ENCODE measurements around the gene GCH1.
A peak's percentile ranks its signal among the peaks of the same experiment; 100 is the strongest.
"Not testable (repeated sequence)": the region's sequence is repeated elsewhere in the genome, so short reads cannot be mapped to it uniquely, and the experiment has no call there.

Gene GCH1

DNA sequence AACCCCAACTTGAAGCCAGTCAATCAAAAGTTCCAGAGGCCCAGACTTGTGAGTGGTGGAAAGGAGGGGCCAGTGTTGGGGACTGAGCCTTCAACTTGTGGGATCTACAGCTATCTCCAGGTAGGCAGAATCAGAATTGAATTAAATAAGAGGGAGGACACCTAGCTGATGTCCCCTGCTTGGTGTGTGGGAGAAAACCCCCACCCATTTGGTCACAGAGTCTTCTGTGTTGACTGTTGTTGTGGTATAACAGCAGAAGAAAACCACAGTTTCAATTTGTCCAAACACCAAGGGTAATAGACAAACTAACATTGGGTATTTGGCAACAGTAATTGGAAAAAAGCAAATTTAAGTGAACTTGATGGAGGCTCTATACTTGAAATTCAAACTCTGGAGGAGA lies 3.4 kb upstream of the GCH1 start:
- no peak for DNase-seq

DNA sequence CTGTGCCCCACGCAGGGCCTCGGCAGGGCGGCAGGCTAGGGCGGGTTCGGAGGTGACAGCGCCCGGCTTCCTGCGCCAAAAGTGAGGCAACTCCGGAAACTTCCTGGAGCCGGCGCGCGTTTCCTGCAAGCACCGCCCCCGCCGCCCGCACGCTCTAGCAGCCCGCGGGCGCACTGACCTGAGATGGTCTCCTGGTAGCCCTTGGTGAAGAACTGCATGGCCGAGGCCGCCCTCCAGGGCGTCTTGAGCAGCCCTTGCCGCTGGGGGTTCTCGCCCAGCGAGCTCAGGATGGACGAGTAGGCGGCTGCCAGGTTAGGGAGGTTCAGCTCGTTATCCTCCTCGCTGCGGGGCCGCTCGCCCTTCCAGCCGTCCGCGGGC lies 494 bp downstream of the GCH1 start:
- DNase-seq, result no peak

DNA sequence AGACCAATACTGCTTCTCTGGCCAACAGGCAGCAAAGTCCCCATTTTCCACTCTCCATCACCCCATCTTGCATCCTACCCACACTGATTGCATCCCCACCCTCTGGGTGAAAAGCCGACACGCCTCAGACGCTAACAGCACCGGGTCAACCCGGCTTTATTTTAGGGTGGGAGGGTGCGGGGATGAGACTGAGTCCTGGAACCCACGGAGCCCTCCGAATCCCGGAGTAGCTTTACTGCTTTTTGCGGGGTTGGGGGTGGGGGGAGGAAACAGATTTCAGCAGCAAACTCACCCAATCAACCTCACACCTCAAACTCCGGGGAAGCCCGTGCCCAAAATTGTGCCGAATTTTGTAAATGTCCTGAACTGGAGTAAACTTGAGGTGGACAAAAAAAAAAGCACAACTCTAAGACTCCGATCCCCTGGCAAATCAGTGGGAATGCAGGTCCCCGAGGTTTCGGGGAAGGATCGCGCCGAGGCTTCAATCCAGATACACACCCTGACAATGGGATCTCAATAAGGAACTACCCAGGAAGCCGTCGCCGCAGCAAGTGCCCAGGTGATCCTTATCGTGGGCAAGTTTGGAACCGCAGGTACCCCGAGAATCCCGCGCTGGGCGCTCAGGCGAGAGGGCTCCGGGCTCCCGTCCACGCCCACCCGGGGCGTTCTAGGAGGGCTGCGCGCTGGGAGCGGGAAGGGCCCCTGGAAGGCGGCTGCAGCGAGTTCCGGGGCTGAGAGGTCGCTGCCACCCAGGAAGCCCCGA lies 1.1 kb downstream of the GCH1 start:
- no peak for DNase-seq

DNA sequence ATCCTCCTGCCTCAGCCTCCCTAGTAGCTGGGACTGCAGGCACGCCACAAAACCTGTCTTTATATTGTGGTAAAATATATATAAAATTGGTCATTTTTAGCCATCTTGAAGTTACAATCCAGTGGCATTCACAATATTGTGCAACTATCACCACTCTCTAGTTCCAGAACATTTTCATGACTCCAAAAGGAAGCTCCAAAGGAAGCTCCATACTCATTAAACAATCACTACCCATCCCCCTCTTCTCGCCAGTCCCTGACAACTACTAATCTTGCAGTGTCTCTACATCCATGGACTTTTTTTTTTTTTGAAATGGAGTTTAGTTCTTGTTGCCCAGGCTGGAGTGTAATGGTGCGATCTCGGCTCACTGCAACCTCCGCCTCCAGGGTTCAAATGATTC lies 3.1 kb downstream of the GCH1 start:
- DNase-seq, result no peak

DNA sequence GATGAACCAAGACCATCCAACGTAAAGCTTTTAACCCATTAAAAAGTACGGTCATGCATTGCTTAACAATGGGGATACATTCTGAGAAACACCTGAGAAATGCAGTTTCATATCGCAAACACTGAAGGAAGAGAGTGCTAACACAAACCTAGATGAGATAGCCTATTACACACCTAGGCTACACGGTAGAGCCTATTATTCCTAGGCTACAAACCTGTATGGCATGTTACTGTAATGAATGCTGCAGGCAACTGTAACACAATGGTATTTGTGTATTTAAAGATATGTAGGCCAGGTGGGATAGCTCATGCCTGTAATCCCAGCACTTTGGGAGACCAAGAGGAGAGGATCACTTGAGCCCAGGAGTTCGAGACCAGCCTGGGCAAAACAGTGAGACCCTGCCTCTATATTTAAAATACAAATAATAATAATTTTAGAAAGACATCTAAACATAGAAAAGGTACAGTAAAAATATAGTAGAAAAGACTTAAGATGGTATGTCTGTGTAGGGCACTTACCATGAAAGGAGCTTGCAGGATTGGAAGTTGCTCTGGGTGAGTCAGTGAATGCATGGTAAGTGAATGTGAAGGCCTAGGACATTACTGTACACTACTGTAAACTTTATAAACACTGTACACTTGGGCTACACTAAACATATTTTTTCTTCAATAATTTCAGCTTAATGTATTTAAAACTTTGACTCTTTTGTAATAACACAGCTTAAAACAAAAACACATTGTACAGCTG lies 4.6 kb downstream of the GCH1 start:
- not testable (repeated sequence) for DNase-seq

DNA sequence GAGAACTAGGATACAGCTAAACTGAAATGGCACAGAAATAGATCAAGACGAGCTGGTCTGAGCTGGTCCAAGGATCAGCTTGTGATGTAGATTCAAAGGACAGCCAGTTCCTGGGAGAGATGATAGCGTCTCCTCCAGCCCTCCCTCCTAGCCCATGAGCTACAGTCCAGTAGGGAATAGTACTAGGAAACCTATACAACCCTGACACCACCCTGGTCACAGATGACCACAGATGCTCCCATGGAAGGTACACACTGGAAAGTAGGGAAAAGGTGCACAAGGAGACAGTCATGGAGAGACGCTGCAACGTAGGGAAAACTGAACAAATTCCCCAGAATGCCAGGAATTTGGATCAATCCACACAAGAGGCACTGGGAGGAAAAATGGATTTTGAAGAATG lies 6.9 kb downstream of the GCH1 start:
- no peak for DNase-seq

DNA sequence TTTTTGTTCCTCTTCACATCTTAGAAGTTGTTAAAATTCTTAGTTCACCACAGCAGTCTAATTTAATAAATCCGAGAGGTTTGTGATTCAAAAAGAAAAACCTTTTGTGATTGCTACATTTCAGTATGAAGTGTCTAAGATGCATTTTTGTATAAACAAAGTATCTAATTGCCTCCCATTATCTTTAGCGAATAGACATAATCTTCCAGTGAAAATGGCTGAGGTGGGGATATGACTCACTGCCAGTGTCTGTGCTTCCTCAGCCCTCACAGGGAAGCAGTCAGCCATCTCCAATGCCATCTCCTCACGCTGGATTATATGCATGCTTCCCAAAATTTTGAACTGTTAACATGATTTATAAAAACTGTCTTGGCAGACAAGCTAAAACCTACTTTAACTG lies 7.6 kb downstream of the GCH1 start:
- no peak for DNase-seq

DNA sequence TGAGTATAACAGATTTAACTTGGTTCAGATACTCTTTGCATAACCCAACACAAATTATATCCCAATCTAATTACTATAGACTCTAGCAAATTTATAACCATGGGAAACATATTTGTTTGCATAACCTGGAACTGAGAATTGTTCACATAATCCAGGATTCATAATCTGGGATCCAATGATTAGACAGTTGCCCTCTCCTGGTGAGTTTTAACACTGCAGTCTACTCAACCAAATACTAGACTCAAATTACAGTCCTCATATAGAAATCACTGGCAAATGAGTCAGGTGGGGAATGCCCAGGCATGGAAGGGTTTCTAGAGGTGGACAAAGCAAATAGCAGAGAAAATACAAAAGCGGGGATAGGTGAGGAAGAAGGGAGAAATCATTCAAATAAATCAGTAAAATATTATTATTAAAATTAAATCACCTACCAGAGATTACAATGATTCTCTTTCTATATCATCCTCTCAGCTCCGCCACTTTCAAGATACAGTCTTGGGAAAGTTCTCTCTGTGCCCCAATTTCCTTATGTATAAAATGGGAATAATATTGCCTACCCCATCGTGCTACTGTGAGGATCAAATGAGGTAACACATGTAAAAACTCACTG lies 9.4 kb downstream of the GCH1 start:
- peak; percentile 53 for DNase-seq

DNA sequence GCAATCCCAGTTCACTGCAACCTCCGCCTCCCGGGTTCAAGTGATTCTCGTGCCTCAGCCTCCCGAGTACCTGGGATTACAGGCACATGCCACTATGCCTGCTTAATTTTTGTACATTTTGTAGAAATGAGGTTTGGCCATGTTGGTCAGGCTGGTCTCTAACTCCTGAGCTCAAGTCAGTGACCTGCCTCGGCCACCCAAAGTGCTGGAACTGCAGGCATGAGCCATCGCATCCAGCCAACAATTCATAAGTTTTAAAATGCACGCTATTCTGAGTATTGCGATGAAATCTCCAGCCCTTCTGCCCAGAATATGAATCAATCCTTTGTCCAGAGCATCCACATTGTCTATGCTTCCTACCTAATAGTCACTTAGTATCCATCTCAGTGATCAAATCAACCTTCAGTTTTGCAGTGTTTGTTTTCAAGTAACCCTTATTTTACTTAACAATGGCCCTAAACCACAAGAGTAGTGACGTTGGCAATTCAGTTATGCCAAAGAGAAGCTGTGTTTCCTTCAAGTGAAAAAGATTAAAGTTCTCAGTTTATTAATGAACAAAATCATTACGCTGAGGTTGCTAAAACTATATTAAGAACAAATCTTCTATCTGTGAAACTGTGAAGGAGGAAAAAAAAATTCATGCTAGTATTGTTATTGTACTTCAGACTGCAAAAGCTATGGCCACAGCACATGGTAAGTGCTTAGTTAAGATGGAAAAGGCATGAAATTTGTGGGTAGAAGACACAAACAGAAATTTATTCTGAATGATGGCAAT lies 11.0 kb downstream of the GCH1 start:
- DNase-seq, result no peak

DNA sequence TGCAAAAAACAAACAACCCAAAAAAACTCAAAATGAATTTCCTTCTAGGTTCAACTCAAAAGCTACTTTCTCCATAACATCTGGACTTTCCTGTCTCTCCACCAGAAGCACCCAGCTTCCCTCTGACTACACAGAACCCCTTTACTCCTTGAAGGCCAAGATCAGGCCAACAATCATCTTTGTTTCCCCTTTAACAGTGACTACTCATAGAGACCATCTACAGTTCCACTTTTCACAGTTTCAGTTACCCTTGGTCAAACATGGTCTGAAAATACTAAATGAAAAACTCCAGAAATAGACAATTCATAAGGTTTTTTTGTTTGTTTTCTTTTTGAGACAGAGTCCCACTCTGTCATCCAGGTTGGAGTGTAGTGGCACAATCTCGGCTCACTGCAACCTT lies 11.8 kb downstream of the GCH1 start:
- no peak for DNase-seq

DNA sequence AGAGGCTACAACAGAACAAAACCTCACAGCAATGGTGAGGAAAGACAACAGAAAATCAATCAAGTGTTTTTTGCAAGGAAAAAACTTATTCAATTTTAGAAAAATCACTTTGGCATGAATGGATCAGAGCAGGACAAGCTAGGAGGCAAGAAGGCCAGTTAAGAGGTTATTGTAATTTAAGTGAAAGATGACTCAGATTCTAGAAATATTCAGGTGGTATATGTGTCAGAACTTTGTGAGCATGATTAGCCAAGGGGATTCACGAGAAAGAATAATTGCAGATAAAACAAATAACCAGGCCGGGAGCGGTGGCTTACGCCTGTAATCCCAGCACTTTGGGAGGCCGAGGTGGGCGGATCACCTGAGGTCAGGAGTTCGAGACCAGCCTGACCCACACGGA lies 12.7 kb downstream of the GCH1 start:
- no peak for DNase-seq

DNA sequence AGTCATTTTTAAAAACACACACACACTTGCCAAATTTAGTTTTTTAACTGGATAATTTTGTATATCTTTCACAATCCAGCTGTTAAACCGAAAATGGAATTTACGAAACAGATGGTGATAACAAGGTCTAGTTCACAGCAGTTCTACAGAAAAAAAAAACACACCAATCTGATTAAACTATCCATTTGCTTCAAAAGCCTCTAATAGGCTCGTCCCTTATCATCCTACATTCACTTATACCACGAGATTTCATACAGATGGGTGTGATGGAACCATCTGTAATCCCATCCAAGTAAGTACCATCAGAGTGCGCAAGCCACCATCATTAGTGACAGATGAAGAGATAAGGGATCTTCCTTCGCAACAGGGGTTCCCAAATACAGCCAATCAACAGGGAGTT lies 20.1 kb downstream of the GCH1 start:
- peak; percentile 44 for DNase-seq

DNA sequence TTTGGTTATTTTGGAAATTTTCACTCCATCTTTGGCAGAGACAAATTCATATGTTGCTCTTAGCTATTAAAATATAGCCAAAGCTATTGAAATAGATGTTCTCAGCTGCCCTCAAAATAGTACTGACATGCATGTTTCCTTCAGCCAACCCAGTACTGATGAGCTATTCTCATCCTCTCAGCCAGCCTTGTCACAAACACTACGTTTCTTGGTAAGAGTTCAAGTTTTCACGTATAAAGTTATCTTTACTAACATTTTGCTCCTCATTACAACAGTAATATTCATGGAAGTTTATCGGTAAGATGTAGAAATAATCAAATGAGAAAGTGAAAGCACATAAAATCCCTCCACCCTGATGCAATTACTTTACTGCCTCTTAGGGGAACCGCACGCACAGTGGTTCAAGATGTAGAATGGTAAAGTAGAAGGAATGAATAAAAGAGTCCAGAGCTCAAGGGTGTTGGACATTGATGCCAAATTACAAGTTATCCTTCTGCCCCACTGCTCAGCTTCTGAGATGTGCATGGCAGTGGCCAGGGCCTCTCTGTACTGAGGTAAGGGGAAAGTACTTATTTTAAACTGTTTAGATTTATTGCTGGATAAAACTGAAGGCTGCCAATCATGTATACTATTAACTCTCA lies 20.7 kb downstream of the GCH1 start:
- DNase-seq, result no peak

DNA sequence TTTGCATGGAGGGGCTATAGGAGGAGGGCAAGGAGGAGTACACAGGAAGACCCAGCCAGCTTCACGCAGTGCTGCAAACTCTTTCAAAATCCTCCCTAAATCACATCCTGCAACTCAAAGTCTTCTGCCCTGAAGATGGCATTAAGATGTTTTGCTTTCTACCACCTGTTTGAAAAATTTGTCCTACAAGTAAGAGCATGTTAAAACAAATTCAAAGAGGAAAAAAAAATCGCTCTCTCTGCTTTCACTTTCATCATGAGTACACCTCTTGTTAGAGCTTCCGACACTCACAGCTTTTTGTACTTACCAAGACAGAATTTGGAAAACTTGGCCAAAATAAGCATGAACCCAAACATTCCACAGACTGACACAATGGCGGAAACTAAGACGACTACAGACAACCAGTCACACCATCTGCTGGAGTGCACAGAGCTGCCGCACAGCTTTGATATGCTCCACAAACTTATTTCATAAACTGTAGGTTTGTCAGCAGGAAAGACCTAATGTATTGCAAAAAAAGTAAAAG lies 21.3 kb downstream of the GCH1 start:
- DNase-seq, result no peak

DNA sequence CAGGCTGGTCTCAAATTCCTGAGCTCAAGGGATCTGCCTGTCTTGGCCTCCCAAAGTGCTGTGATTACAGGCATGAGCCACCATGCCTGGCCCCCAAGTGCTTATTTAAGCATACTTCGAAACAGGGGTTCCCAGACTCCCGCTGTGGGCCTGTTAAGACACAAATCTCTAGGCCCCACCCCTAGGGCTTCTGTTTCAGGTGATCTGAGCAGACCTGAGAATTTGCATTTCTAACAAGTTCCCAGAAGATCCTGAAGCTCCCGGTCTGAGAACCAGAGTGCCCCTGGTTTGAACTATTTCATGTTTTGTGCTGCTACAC lies 25.0 kb downstream of the GCH1 start:
- no peak for DNase-seq

DNA sequence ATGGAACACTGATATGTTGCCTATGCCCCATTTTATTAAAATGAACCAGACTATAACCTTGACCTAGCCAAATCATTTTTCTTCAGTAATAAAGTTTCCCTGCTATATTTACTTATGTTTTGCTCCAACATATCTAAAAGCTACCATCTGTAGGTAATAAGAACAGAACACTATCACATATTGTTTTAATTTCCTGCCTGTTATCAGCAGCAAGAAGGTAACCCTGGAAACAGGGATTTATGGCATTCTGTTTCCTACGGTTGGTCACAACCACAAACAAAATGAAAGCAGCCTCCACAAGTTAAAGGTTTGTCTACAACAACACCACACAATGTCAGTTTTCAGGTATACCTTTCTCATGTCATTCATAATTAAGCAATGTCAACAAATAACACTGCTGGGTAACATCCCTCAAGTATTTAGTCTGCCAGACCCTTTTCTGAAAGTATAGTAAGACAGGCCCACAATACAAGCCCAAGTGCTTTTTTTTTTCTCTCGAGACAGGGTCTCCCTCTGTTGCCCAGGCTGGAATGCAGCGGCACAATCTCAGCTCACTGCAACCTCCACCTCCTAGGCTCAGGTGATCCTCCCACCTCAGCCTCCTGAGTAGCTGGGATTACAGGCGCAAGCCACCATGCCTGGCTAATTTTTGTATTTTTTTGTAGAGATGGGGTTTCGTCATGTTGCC lies 25.5 kb downstream of the GCH1 start:
- DNase-seq, result no peak

DNA sequence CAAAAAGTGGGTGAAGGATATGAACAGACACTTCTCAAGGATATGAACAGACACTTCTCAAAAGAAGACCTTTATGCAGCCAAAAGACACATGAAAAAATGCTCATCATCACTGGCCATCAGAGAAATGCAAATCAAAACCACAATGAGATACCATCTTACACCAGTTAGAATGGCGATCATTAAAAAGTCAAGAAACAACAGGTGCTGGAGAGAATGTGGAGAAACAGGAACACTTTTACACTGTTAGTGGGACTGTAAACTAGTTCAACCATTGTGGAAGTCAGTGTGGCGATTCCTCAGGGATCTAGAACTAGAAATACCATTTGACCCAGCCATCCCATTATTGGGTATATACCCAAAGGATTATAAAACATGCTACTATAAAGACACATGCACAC lies 27.0 kb downstream of the GCH1 start:
- DNase-seq, result not testable (repeated sequence)

DNA sequence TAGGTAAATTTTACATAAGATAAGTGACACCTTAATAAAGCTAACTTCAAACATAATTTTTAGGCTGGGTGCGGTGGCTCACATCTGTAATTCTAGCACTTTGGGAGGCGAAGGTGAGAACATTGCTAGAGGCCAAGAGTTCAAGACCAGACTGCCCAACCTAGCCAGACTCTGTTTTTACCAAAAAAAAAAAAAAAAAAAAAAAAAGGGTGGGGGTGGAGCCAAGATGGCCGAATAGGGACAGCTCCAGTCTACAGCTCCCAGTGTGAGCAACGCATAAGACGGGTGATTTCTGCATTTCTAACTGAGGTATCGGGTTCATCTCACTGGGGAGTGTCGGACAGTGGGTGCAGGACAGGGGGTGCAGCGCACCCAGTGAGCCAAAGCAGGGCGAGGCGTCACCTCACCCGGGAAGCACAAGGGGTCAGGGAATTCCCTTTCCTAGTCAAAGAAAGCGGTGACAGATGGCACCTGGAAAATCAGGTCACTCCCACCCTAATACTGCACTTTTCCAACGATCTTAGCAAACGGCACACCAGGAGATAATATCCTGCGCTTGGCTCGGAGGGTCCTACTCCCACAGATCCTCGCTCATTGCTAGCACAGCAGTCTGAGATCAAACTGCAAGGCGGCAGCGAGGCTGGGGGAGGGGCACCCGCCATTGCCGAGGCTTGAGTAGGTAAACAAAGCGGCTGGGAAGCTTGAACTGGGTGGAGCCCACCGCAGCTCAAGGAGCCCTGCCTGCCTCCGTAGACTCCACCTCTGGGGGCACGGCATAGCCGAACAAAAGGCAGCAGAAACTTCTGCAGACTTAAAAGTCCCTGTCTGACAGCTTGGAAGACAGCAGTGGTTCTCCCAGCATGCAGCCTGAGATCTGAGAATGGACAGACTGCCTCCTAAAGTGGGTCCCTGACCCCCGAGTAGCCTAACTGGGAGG lies 32.2 kb downstream of the GCH1 start:
- DNase-seq, result not testable (repeated sequence)

DNA sequence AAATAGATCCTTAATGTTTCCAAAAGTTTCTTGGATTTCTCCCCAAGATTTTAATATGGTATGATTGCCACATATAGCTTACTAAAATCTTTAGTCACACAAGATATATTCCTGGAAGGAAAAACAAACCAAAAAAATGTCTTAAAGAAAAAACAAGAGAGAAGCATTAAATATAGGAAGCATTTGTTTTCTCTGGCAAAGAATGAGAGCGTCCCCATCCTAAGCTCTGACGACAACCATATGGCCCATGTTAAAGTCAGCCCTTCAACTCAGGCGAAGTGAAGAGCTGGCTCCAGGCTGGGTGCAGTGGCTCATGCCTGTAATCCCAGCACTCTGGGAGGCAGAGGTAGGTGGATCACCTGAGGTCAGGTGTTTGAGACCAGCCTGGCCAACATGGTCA lies 35.6 kb downstream of the GCH1 start:
- DNase-seq, result no peak

DNA sequence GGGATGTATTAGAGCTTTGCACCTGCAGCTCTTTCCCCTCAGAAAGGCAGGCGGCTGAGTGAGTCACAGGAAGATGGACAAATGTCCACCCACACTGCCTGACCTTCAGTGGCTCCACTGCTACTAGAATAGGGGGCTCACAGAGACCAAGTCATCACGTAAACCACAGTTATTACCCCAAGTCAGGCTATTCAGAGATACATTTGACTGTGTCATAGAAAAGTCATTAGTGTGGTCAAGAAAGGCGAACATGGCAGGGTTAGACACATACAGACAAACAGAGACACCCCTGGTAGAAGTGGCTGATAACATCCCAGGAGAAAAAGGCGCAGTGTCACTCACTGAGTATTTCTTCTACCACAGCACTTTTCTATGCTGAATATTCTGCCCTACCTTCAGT lies 36.0 kb downstream of the GCH1 start:
- DNase-seq, result no peak

DNA sequence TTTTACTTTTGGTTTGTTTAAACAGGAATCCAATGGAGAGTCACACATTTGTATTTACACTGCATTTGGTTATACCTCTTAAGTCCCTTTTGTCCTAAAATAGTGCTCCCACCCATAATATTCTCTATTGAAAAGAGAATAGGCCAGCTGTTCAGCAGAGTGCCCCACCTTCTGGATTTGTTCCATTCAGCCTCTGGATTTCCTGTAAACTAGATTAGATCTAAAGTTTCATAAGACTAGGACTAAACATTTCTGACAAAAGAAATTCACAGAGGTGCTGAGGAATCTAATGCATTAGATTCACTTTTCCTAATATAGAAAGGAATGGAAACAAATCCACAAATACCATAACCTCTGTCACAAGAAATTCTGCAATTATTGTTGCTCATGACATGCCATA lies 38.1 kb downstream of the GCH1 start:
- DNase-seq, result no peak

Data from NCI-H1694 treated with DMSO at 0.1 percent for 48 hours (cell line).